Mucosa of descending colon (tissue), 3 donors: ENCODE measurements around the gene KLHDC9. TPM values are rescaled to one million over a fixed set of nuclear protein-coding genes. Genes with fewer than 3 reads are reported as not detected.

Experiments used
- ATAC-seq: fragments of 200-7000 bp; cut with Tn5 transposase; one replicate; pipeline ENCODE4 v1.9.1; 2020; ENCODE audit warnings: mild to moderate bottlenecking, moderate library complexity
- DNase-seq, 3 donors: peaks; one replicate each; pipeline ENCODE4 v3.0.0-alpha.2; 2020
- H3K36me3 ChIP-seq: fragments of 200-600 bp; one replicate; pipeline ENCODE4 v1.8.0; 2021; ENCODE audit warnings: low read depth, mild to moderate bottlenecking
- H3K4me1 ChIP-seq: fragments of 200-600 bp; one replicate; pipeline ENCODE4 v1.8.0; 2021; ENCODE audit warnings: low read depth, mild to moderate bottlenecking
- H3K4me3 ChIP-seq: fragments of 200-600 bp; one replicate; pipeline ENCODE4 v1.8.0; 2021; ENCODE audit warnings: mild to moderate bottlenecking
- H3K9me3 ChIP-seq: fragments of 200-600 bp; one replicate; pipeline ENCODE4 v1.8.0; 2021; ENCODE audit warnings: mild to moderate bottlenecking
- intact Hi-C, 2 donors: fragments of 100-400 bp; cut with DNase I in 1 of 2; cut with micrococcal nuclease in 1 of 2; formaldehyde crosslinking; loops; one replicate each; pipeline versions ENCODE4 v1.11.0 to v1.11.1; 2022; cut with DNase I, micrococcal nuclease
- total RNA-seq, 3 donors: library from RNA; stranded (reverse); fragmentation: NEBNext Ultra II Directional in 2 of 3; extraction: Animal tissue kit (Norgen Biotek cat#: 25700) in 2 of 3; gene quantifications; one replicate each; pipeline versions ENCODE4 v1.2.1 to v1.2.4, GENCODE V29; 2021 to 2023
- TF ChIP-seq, protein P1 (sequence below): fragments of 200-600 bp; IDR thresholded peaks from one replicate; pipeline ENCODE4 v1.8.0; 2022; ENCODE audit warnings: antibody characterized with exemption, mild to moderate bottlenecking
- donor health status: DM: no; HTN: no; CAD: no; lungs with moderate emphysema.
- donor health status: DM: no; HTN: no; CAD: no.
- donor health status: DM: no; HTN: yes; CAD: no.

KLHDC9 gene
- total RNA-seq, 3 donors from 2014 or later, result 9.5 to 10.7 (median 9.7) TPM

DNA sequence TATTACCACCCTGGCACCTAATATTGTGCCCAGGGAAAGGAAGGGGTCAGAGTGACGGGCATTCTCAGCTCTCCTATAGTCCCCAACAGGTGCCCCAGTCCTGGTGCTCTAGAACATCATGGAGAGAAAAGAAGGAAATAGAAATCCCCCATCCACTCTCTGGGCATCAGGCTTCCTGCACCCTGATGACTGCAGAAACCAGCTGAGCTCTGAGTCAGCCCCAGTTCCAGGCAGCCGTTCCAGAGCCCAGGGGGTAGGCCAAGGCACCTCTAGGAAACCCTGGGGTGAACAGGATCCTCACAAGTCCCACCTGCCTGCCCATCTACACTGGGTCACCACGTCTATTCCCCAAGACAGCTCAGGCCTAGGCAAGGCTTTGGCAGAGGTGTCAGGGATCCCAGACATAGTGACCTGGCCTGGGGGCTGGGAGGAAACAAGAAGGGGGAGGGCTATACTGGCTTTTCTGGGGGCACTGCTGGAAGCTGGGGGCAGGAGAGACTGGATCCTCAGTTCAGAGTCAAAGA, 9.5 kb upstream of the KLHDC9 start:
- intact Hi-C loops, result no loop called here
- peak; percentile 58 for ATAC-seq
- TF ChIP-seq, protein P1, sequence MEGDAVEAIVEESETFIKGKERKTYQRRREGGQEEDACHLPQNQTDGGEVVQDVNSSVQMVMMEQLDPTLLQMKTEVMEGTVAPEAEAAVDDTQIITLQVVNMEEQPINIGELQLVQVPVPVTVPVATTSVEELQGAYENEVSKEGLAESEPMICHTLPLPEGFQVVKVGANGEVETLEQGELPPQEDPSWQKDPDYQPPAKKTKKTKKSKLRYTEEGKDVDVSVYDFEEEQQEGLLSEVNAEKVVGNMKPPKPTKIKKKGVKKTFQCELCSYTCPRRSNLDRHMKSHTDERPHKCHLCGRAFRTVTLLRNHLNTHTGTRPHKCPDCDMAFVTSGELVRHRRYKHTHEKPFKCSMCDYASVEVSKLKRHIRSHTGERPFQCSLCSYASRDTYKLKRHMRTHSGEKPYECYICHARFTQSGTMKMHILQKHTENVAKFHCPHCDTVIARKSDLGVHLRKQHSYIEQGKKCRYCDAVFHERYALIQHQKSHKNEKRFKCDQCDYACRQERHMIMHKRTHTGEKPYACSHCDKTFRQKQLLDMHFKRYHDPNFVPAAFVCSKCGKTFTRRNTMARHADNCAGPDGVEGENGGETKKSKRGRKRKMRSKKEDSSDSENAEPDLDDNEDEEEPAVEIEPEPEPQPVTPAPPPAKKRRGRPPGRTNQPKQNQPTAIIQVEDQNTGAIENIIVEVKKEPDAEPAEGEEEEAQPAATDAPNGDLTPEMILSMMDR, result no peak
- Histone ChIP-seq H3K4me3 (no peak overlapping the region), H3K9me3 (no peaks in the 10 kb centered on the region), H3K36me3 (no peaks in the 10 kb centered on the region), H3K4me1 (peaks cover 13% of the 10 kb centered on the region)
- DNase-seq, result no peak

DNA sequence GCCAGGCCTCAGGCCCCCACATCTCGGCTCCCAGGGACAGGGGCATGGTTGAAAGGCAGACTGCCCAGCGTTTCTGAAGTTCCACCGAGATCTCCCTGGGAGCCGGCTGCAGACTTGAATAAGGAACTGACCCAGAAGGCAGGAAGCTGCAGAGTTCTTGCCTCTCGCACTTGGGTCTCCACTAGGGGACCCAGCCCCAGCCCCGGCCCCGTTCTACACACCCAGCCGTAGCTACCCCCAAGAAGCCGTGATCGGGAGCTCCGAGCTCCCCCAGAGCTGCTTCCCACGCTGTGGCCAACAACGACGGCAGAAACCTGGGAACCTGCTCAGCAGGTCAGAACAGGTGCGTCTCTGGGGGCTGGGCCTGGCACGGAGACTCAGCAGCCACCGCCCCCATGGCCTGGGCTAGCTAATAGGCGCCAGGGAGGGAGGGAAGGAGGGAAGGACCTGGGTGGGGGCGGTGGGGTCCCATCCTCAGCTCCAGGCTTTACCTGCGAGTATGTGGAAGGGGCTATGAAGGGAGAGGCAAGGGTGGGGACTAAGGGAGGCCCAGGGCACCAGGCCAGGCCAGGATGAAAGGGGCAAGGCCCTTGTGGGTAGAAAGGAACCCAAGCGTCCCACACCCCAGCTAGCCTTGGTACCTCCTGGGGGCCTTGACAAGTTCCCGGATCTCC, 8.8 kb upstream of the KLHDC9 start, which contains the start of gene NECTIN4:
NECTIN4 (minus strand) TSS at position 308 of the 674 bp plus-strand sequence; CDS start at position 46, 262 bp downstream.
- DNase-seq, result peak; percentile 82 to 84 (median 83)
- Histone ChIP-seq H3K4me1 (peaks cover 12% of the 10 kb centered on the region), H3K4me3 (no peak within 1 kb of the TSS), H3K9me3 (no peaks in the 10 kb centered on the region), H3K36me3 (no peaks in the 10 kb centered on the region)
- intact Hi-C loops, result no loop called here
- TF ChIP-seq, protein P1, result no peak
- ATAC-seq, result peak; percentile 91

DNA sequence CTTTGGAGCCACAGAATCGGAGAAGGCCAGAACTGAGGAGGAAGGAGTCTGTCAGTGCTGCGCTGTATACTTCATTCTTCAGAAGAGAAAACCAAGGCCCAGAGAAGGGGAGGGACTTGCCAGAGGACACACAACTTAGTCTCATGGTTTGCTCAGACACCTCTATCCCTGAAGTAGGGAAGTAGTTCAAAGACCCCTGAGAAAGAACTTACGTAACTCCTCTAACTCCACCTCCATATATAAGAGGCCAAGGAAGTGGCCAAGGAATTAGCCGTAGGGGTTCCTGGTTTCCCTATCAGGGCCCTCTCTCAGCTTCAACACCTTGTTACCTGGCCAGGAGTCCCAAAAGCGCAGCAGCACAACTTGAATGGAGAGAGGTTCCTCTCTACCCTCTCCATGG, 8.2 kb upstream of the KLHDC9 start:
- H3K9me3 ChIP-seq, result no peaks in the 10 kb centered on the region
- no peak overlapping the region for H3K4me3 ChIP-seq
- ATAC-seq (no peak), DNase-seq (no peak)
- peaks cover 12% of the 10 kb centered on the region for H3K4me1 ChIP-seq
- no peaks in the 10 kb centered on the region for H3K36me3 ChIP-seq
- intact Hi-C loops, result loop anchor here in 1 of 2 donors (10.0 kb wide), 1 partner anchor 95 kb away; no protein-coding TSS in a partner anchor
- TF ChIP-seq, protein P1, result no peak

DNA sequence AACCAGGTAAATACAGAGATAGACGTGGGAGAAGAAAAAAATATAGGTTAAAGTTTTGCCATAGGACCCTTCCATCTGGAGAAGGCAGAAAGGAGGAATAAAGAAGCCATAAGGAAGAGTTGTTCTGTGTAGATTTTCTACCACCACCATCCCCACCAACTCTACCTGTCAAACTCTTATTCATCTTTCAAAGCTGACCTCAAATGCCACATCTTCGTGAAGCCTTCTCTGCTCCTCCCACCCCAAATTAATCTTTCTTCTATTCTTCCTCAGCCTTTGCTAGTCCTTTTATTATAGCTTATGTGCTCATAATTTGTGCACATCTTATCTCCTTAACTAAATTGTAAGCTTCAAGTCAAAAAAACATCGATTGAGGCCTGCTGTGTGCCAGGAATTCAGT, 7.5 kb upstream of the KLHDC9 start:
- DNase-seq (no peak), ATAC-seq (no peak)
- Histone ChIP-seq H3K9me3 (no peaks in the 10 kb centered on the region), H3K36me3 (no peaks in the 10 kb centered on the region), H3K4me1 (peaks cover 12% of the 10 kb centered on the region), H3K4me3 (no peak overlapping the region)
- intact Hi-C loops, result loop anchor here in 1 of 2 donors (10.0 kb wide), 1 partner anchor 96 kb away; no protein-coding TSS in a partner anchor
- TF ChIP-seq, protein P1, result no peak

DNA sequence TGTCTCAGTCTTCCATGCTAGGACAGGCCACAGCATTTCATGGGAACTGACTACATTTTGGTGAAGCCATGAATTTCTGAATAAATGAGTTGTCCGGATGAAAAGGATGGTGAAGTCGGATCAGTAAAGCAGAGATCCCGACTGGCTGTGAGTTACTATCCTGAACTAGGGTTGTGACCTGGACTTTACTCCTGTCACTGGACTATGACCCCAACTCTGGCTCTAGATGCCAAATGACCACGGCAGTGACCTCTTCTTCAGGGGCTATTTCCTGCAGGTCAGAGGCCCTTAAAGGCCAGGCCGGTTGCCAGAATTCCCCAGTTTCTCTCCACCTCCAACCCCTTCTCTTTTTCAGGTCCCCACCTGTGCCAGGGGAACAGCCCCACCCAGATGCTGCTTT, 7.1 kb upstream of the KLHDC9 start:
- DNase-seq (no peak), ATAC-seq (no peak)
- Histone ChIP-seq H3K4me3 (no peak overlapping the region), H3K36me3 (no peaks in the 10 kb centered on the region), H3K4me1 (peaks cover 9% of the 10 kb centered on the region), H3K9me3 (no peaks in the 10 kb centered on the region)
- TF ChIP-seq, protein P1, result no peak
- intact Hi-C loops, result loop anchor here in 1 of 2 donors (10.0 kb wide), 1 partner anchor 96 kb away; no protein-coding TSS in a partner anchor
